SH-SY5Y (cell line): ENCODE results near the gene CFAP92.

Experiments
- GATA2 ChIP-seq: IDR thresholded peaks from 2 replicates; pipeline ENCODE4 v1.6.1; 2011; ENCODE audit warnings: mild to moderate bottlenecking, low read depth, low read length
- GATA3 ChIP-seq: IDR thresholded peaks from 2 replicates; pipeline ENCODE4 v1.6.1; 2011; ENCODE audit warnings: low read depth, mild to moderate bottlenecking, low read length, moderate library complexity

GRCh38 chr3:129002573-129003569, 9.0 kb upstream of the CFAP92 start:
- TF ChIP-seq GATA2 (no peak), GATA3 (no peak)
